HG03558 (cell line): ENCODE results near the gene IFITM1.
A peak's percentile ranks its signal among the peaks of the same experiment; 100 is the strongest.
"Not testable (repeated sequence)": the region's sequence is repeated elsewhere in the genome, so short reads cannot be mapped to it uniquely, and the experiment has no call there.

ENCODE experiments used
- ATAC-seq: cut with Tn5 transposase; IDR thresholded peaks from one replicate; pipeline ENCODE4 v1.9.1; 2021; ENCODE audit warnings: moderate number of reproducible peaks; ENCODE audit not compliant: unreplicated experiment; ENCODE audit errors: extremely low read depth

Gene IFITM1

GRCh38 chr11:313787-314553, at the start of gene IFITM1:
TSS of gene IFITM1 (plus strand) at chr11:314040. CDS start at chr11:314171, 131 bp downstream.
- ATAC-seq, result no peak

DNA sequence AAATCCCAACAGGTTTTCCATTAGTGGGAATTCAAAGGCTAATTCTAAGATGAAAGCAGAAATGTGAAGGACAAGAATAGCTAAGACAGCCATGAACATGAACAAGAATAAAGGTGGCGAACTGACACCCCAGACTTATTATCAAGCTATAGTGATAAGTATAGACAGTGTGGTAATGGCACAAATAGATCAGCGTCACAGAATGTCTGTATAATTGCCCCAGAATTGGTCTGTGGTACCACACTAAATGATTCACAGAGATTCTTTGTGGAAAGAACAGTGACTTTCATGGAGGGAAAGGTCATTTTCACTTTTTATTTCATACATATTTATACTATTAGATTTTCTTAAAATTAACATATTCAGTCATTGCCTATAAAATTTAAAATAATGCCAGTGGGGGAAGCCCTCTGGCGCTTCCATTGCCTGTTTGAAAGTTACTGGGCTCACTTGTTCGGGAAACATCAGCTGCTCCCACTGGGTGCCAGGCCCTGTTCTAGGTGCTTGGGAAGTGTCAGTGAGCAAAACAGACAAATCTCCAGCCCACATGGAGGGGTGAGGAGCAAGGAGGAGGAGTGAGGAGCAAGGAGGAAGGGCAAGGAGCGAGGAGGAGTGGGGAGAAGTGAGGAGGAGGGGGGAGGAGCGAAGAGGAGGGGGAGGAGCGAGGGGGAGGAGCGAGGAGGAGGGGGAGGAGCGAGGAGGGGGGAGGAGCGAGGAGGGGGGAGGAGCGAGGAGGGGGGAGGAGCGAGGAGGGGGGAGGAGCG, 47.0 kb upstream of the IFITM1 start:
- ATAC-seq, result no peak

GRCh38 chr11:267491-267994, 46.3 kb upstream of the IFITM1 start:
- no peak for ATAC-seq

DNA sequence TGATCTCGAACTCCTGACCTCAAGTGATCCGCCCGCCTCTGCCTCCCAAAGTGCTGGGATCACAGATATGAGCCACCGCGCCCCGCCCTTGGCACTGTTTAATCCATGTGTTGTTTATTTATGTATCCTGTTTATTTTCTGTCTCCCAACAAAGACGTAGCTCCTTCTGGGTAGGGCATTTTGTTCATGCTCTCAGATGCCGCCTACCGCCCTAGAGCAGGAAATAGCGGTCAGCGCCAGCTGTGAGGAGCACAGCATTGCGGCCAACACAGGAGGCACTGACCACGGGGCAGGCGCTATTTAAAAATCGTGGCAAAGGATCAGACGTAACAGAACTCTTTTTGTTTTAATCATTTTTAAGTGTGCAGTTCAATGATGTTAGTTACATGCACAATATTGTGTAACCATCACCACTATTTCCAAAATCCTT, 45.1 kb upstream of the IFITM1 start:
- not testable (repeated sequence) for ATAC-seq

DNA sequence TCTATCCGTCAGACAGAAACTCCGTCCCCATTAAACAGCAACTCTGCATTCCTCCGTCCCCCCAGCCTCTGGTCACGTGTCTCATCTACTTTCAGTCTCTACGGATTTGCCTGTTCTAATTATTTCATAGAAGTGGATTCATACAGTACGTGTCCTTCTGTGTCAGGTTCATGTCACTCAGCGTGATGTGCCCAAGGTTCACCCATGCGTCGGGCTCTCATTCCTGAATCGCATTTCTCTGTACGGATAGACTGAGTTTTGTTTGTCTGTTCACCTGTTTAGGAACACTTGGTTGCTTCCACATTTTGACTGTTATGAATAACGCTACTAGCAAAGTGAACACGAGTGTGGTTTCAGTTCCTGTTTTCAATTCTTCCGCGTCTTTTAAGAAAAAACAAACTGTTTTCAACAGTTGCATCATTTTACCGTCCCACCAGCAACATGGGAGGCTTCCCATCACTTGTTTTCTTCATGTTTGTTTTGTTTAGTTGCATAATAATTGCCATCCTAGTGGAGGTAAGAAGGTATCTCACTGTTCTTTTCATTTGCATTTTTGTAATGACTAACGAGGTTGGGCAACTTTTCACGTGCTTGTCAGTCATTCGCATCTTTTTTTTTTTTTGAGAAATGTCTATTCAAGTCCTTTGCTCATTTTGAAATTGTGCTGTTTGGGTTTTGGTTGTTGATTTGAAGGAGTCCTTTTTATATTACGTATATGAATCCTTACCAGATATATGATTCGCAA, 44.5 kb upstream of the IFITM1 start:
- peak; percentile 60 for ATAC-seq

DNA sequence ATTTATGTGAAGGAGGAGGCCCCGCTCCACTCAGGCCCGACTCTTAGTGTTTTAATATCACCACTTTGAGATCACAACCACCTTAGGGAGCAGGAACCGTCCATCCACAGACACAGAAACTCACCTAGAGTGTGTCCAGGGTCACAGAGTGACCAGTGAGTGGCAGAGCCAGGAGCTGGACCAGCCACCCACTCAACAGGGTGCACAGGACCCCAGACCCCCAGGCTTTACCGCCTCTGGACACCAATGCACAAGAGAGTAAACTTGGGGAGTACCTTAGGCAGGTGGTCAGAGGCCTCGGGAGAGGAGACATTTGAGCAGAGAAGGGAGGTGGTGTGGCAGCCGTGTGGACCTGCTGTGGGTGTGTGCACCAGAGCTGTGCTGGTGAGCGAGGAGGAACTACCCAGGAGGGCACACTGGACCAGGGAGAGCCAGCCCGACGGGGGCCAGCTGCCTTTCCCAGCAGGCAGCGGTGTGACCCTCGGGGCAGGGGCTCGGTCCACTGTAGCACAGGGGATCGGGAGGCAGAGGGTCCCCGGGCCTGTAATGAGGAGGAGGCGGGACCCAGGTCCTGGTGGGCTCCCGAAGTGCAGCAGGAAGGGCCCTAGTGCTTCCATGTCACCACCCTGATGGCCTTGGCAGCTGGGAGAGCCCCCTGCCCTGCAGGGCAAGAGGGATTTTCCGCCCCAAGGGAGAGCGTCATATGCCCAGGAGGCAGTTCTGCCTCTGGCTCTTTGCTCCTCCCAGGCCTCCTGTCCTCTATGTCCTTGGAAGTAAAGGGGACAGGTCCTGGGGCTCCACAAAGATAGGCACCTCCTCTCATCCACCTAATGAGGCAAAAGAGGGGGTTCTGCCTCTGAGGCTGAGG, 43.2 kb upstream of the IFITM1 start:
- no peak for ATAC-seq

DNA sequence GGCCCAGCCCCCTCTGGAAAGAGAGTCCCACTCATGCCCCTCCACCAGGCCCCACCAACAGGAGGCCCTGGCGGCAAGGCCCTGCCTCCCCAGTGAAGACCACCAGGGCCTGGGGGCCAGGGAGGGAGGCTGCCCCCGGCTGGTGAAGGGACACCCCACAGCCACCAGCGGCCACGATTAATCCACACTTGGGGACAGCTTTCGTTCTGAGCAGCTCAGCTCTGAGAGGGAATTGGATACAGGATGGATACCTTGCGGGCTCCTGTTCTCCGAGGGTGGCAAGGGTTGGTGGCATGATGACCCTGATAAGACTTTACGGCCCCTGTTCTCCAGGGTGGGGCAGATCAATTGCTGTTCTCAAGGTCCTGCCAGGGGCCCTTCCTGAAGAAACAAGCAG, 42.5 kb upstream of the IFITM1 start:
- ATAC-seq, result no peak

GRCh38 chr11:272195-272930, 41.5 kb upstream of the IFITM1 start:
- no peak for ATAC-seq

DNA sequence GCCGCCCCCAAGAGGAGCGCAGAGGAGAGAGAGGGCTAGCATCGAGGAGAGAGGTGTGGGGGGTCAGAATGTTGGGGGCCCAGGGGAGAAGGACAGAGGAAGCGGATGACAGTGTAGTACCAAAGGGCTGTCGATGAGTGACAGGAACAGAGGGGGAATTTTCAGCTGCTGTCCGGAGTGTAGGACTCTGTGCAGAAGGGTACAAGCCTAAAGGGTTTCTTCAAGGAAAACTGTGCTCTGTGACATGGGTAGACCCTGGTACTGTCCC, 41.0 kb upstream of the IFITM1 start:
- ATAC-seq, result no peak

GRCh38 chr11:276219-276618, 37.6 kb upstream of the IFITM1 start:
- ATAC-seq, result no peak

DNA sequence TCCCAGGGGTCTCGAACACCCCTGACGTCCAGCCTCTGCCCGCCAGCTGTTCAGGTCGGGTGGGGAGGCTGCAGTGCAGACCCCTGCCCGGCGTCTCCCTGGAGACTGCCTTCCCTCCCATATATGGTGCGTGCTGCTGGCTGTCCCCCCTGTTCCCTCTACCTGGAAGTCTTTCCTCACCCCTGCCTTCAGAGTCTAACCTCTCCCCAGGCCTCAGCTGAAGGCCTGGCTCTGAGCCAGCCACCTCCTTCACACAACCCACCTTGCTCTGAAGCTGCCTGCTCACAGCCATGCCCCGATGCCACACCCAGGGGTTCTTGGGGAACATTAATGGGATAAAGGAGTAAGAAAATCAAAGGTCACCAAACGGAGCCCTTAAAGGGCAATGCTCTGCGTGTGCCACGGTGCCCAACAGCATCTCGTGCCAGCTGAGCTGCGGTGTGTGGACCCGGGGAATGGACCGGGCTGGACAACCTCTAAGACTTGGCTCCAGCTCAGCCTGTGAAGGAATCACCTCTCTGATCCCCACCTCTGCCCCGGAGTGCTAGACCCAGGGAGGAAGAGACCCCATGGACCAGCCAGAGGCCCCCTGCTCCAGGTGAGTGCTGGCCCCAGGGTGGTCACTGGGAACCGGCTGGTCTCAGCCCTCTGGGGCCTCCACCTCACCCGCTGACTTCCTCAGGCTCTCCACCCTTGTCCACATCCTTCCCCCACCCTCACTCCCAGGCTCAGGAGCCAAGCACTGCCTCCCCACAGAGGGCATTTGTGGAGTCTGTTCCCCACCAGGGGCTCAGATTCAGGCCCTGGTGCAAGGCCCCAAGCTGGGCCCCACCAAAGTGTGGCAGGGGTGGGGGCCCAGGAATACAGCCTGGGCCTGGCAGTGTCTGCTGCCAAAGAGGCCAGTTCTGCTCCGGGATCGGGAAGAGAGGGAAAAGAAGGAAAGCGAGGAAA, 35.6 kb upstream of the IFITM1 start, which contains the start of gene NLRP6:
NLRP6 (plus strand) TSS at position 407 of the 951 bp plus-strand sequence; CDS start at position 570, 163 bp downstream.
- ATAC-seq, result no peak

DNA sequence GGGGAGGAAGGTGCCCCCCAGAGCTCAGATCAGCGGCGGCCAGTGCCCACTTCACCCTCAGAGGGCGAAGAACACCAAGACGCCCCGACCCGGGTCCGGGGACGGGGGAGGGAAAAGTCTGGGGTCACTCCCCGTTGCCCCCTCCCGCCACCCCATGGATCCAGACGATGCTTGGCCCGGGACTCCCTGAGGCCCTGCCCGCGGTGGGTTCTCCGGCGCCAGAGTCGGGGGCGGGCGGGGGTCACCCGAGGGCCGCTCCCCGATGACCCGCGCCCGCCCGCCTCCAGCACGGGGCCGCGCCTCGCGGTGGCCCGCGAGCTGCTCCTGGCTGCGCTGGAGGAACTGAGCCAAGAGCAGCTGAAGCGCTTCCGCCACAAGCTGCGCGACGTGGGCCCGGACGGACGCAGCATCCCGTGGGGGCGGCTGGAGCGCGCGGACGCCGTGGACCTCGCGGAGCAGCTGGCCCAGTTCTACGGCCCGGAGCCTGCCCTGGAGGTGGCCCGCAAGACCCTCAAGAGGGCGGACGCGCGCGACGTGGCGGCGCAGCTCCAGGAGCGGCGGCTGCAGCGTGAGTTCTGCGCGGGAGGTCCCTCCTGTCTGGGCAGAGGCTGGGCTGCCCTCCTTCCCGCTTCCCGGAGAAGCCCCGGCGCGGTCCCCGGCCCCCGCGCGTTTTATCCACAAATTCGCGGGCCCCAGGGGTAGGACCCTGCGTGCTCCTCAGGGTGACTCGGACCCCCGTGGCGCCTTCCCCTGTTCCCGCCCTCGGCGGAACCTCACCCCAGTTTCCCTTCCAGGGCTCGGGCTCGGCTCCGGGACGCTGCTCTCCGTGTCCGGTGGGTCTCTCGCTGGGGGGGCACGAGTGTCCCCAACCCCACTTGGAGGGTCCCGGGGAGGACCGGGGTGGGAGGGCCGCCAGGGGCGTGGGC, 34.5 kb upstream of the IFITM1 start:
- ATAC-seq, result no peak

GRCh38 chr11:279966-280705, 33.7 kb upstream of the IFITM1 start:
- no peak for ATAC-seq

GRCh38 chr11:280706-281485, 32.9 kb upstream of the IFITM1 start:
- ATAC-seq, result no peak

DNA sequence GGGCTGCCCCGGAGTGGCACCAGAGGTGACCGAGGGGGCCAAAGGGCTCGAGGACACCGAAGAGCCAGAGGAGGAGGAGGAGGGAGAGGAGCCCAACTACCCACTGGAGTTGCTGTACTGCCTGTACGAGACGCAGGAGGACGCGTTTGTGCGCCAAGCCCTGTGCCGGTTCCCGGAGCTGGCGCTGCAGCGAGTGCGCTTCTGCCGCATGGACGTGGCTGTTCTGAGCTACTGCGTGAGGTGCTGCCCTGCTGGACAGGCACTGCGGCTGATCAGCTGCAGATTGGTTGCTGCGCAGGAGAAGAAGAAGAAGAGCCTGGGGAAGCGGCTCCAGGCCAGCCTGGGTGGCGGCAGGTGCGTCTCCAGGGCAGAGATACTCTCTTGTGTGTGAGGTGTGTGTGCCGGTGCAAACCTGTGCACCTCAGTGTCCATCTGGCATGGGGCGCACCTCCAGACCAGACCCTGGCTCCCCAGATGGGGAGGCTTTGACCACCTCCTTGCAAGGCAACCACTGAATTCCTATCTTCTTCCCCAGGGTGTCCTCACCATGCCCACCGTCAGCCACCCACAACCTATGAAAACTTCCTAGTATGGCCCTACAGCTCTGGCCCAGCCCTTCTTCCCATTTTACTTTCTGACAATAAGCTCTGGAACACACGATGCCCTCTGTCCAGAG, 32.2 kb upstream of the IFITM1 start:
- no peak for ATAC-seq
